HCT116 (cell line): ENCODE data around the gene NEXMIF. TPM values are rescaled to one million over a fixed set of nuclear protein-coding genes. Genes with fewer than 3 reads are reported as not detected.

Source experiments
- ATAC-seq: fragments of 200-7000 bp; cut with Tn5 transposase; 2 replicates; pipeline ENCODE4 v1.9.1; 2020; ENCODE audit warnings: mild to moderate bottlenecking, moderate library complexity
- BruUV-seq: library from RNA; stranded (reverse); fragments of 400-500 nt; replicated peaks from 2 replicates; lab custom pipeline; 2021; lab: Mats Ljungman, UMichigan
- CTCF ChIA-PET: fragments of 300-600 bp; sonication (Branson Sonifier 250); formaldehyde crosslinking; loops from one replicate; lab custom pipeline; 2021; ENCODE audit warnings: antibody characterized with exemption; lab: Charles Lee
- POLR2A ChIA-PET: fragments of 300-600, 350-600 bp; sonication (Branson Sonifier 250); formaldehyde crosslinking; loops from one replicate; lab custom pipeline; 2021; ENCODE audit warnings: antibody characterized with exemption; lab: Charles Lee
- RAD21 ChIA-PET, 2 experiments: fragments of 300-600 bp; sonication (Branson Sonifier 250); formaldehyde crosslinking; loops; one replicate each; lab custom pipeline; 2023; ENCODE audit warnings: low total read pairs in 2 of 2; ENCODE audit not compliant: uncharacterized antibody in 2 of 2, unreplicated experiment in 2 of 2, low non-redundant PET in 1 of 2; lab: Charles Lee
- DNase-seq: peaks from one replicate; pipeline ENCODE4 v3.0.0-alpha.2; 2010; ENCODE audit warnings: low read depth, low spot score
- H2AFZ ChIP-seq: fragments of 200-600 bp; shearing (Covaris generic), sonication (generic); 2 replicates; pipeline ENCODE4 v1.6.1; 2017; ENCODE audit warnings: low read depth, mixed run types, mixed read lengths, antibody characterized with exemption, low read length; ENCODE audit not compliant: poor library complexity, severe bottlenecking
- H3K27ac ChIP-seq: 2 replicates; pipeline ENCODE4 v1.5.1; 2012; ENCODE audit warnings: low read depth, low read length
- H3K27me3 ChIP-seq: fragments of 200-600 bp; sonication (generic); 2 replicates; pipeline ENCODE4 v1.6.1; 2016; ENCODE audit warnings: mixed run types, low read length, mixed read lengths; ENCODE audit not compliant: insufficient read depth
- H3K36me3 ChIP-seq, 2 experiments: fragments of 200-500 bp in 1 of 2; fragments of 200-600 bp in 1 of 2; sonication (Bioruptor generic) in 1 of 2; sonication (generic) in 1 of 2; 2 replicates each; pipeline versions ENCODE4 v1.5.1 to v1.6.1; 2014 to 2016; ENCODE audit warnings: low read length in 2 of 2, inconsistent platforms in 1 of 2, mixed read lengths in 1 of 2, mixed run types in 1 of 2; ENCODE audit not compliant: insufficient read depth in 2 of 2, control insufficient read depth in 1 of 2
- H3K4me1 ChIP-seq, 2 experiments: fragments of 200-600 bp in 1 of 2; sonication (generic) in 1 of 2; 2 replicates each; pipeline versions ENCODE4 v1.5.1 to v1.6.1; 2012 to 2017; ENCODE audit warnings: low read length in 2 of 2, inconsistent platforms in 1 of 2, mild to moderate bottlenecking in 1 of 2, mixed read lengths in 1 of 2, mixed run types in 1 of 2, moderate library complexity in 1 of 2; ENCODE audit not compliant: insufficient read depth in 2 of 2, control insufficient read depth in 1 of 2
- H3K4me2 ChIP-seq: fragments of 200-600 bp; sonication (generic); 2 replicates; pipeline ENCODE4 v1.6.1; 2017; ENCODE audit warnings: mixed run types, low read length, mixed read lengths
- H3K4me3 ChIP-seq, 2 experiments: fragments of 200-600 bp in 1 of 2; sonication (generic) in 1 of 2; replicated peaks in 1 of 2; 2 replicates each; pipeline ENCODE4 v1.5.1; 2011 to 2016; ENCODE audit warnings: low read length in 2 of 2, control low read depth in 1 of 2, low read depth in 1 of 2, mild to moderate bottlenecking in 1 of 2, mixed read lengths in 1 of 2, mixed run types in 1 of 2
- H3K79me2 ChIP-seq: fragments of 200-600 bp; sonication (generic); 2 replicates; pipeline ENCODE4 v1.6.1; 2017; ENCODE audit warnings: mild to moderate bottlenecking, mixed run types, low read length, moderate library complexity, mixed read lengths; ENCODE audit not compliant: insufficient read depth
- H3K9ac ChIP-seq: fragments of 200-600 bp; sonication (generic); 2 replicates; pipeline ENCODE4 v1.6.1; 2016; ENCODE audit warnings: low read length, mixed read lengths
- H3K9me2 ChIP-seq: fragments of 200-600 bp; sonication (generic), shearing (Covaris generic); 2 replicates; pipeline ENCODE4 v1.6.1; 2017; ENCODE audit warnings: mixed run types, mild to moderate bottlenecking, moderate library complexity; ENCODE audit not compliant: insufficient read depth
- H3K9me3 ChIP-seq, 2 experiments: fragments of 200-500 bp in 1 of 2; fragments of 200-600 bp in 1 of 2; sonication (Bioruptor generic) in 1 of 2; sonication (generic) in 1 of 2; 2 replicates each; pipeline ENCODE4 v1.6.1; 2014 to 2017; ENCODE audit warnings: low read length in 2 of 2, mixed read lengths in 2 of 2, inconsistent platforms in 1 of 2, low read depth in 1 of 2, mild to moderate bottlenecking in 1 of 2, mixed run types in 1 of 2, moderate library complexity in 1 of 2; ENCODE audit not compliant: control insufficient read depth in 1 of 2, insufficient read depth in 1 of 2
- H4K20me1 ChIP-seq: fragments of 200-600 bp; sonication (generic), shearing (Covaris generic); 2 replicates; pipeline ENCODE4 v1.6.1; 2017; ENCODE audit warnings: mixed run types, mild to moderate bottlenecking, moderate library complexity; ENCODE audit not compliant: insufficient read depth
- JUND ChIP-seq: IDR thresholded peaks from 2 replicates; pipeline ENCODE4 v1.6.1; 2012
- ZFX ChIP-seq: fragments of 450-650 bp; IDR thresholded peaks from 2 replicates; pipeline ENCODE4 v1.6.1; 2017
- intact Hi-C: fragments of 100-400 bp; cut with micrococcal nuclease; formaldehyde crosslinking; loops from 2 replicates; pipeline ENCODE4 v1.10.0; 2022
- total RNA-seq: library from RNA; stranded (reverse); gene quantifications from one replicate; pipeline ENCODE4 v1.2.1, GENCODE V29; 2021; ENCODE audit not compliant: unreplicated experiment

NEXMIF gene
- total RNA-seq, 1 experiment from 2014 or later, result not detected

DNA sequence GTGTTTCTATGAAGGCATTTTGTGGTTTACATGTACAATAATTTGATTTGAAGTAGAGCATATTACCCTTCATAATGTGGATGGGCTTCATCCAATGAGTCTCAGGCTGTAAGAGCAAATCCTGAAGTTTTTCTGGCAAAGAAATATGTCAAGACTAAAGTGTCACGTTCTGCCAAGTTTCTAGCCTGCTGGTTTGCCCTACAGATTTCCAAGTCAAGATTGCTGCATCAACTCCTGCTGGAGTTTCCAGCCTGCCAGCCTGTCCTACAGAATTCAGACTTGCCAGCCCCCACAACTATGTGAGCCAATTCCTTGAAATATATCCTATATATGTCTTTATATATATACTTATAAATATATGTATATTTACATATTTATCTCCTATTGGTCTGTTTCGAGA, 240.8 kb downstream of the NEXMIF start:
- ChIA-PET POLR2A (no interaction called here), CTCF (no interaction called here), RAD21 (no interaction called here)
- no peaks in the 10 kb centered on the region for H3K27me3 ChIP-seq
- H2AFZ ChIP-seq, result no peak overlapping the region
- TF ChIP-seq JUND (no peak), ZFX (no peak)
- intact Hi-C loops, result no loop called here
- H3K27ac ChIP-seq, result no peak overlapping the region
- no TSS peak for BruUV-seq
- no peaks in the 10 kb centered on the region for H3K36me3 ChIP-seq
- H3K4me1 ChIP-seq, result no peaks in the 10 kb centered on the region
- no peak overlapping the region for H3K4me2 ChIP-seq
- no peaks in the 10 kb centered on the region for H4K20me1 ChIP-seq
- no peaks in the 10 kb centered on the region for H3K9me3 ChIP-seq
- no peaks in the 10 kb centered on the region for H3K79me2 ChIP-seq
- H3K4me3 ChIP-seq, result no peak overlapping the region
- no peak overlapping the region for H3K9ac ChIP-seq
- no peak for ATAC-seq
- no peak for DNase-seq
- no peaks in the 10 kb centered on the region for H3K9me2 ChIP-seq

Other genes starting within 250 kb of the NEXMIF start
- 24.6 TPM for gene ABCB7, start 230.8 kb upstream of the NEXMIF start, total RNA-seq